IMR-90 (cell line): ENCODE measurements around the gene GPR45. TPM values are rescaled to one million over a fixed set of nuclear protein-coding genes. Genes with fewer than 3 reads are reported as not detected.
A peak's percentile ranks its signal among the peaks of the same experiment; 100 is the strongest.

Experiments
- ATAC-seq: fragments of 200-7000 bp; cut with Tn5 transposase; 2 replicates; pipeline ENCODE4 v1.9.1; 2020; ENCODE audit warnings: low read depth, mild to moderate bottlenecking, moderate library complexity
- BruUV-seq: library from RNA; stranded (reverse); fragments of 400-500 nt; replicated peaks from 2 replicates; lab custom pipeline; 2021; lab: Mats Ljungman, UMichigan
- CTCF ChIA-PET: fragments of 300-600 bp; formaldehyde crosslinking; extraction: SDS; loops from one replicate; lab custom pipeline; 2021; ENCODE audit warnings: antibody characterized with exemption; lab: Yijun Ruan, JAX
- POLR2A ChIA-PET: fragments of 300-600 bp; sonication (Branson Sonifier 250); formaldehyde crosslinking; loops from one replicate; lab custom pipeline; 2022; ENCODE audit warnings: antibody characterized with exemption; ENCODE audit not compliant: unreplicated experiment; lab: Charles Lee
- DNase-seq: peaks from one replicate; pipeline ENCODE4 v3.0.0; 2013
- H2AFZ ChIP-seq: replicated peaks from 2 replicates; pipeline ENCODE3; 2013; ENCODE audit warnings: low read length, mild to moderate bottlenecking; ENCODE audit not compliant: poor library complexity
- H2AK5ac ChIP-seq: 2 replicates; pipeline ENCODE4 v1.6.1; 2013; ENCODE audit warnings: low read depth, low read length, inconsistent platforms
- H2AK9ac ChIP-seq: replicated peaks from 2 replicates; pipeline ENCODE3; 2013; ENCODE audit warnings: mild to moderate bottlenecking, low read depth, low read length, moderate library complexity; ENCODE audit not compliant: poor library complexity
- H2BK120ac ChIP-seq: 2 replicates; pipeline ENCODE4 v1.6.1; 2013; ENCODE audit warnings: low read depth, low read length, inconsistent platforms
- H2BK15ac ChIP-seq: 3 replicates; pipeline ENCODE4 v1.6.1; 2013; ENCODE audit warnings: low read depth, low read length, inconsistent platforms
- H2BK20ac ChIP-seq: 2 replicates; pipeline ENCODE4 v1.6.1; 2013; ENCODE audit warnings: low read depth, mild to moderate bottlenecking, inconsistent platforms, low read length, moderate library complexity
- H2BK5ac ChIP-seq: 2 replicates; pipeline ENCODE4 v1.6.1; 2013; ENCODE audit warnings: mild to moderate bottlenecking, low read depth, low read length, inconsistent platforms; ENCODE audit not compliant: poor library complexity, severe bottlenecking
- H3K14ac ChIP-seq: replicated peaks from 2 replicates; pipeline ENCODE4 v1.6.1; 2013; ENCODE audit warnings: low read depth, low read length, inconsistent platforms
- H3K18ac ChIP-seq: 2 replicates; pipeline ENCODE4 v1.6.1; 2013; ENCODE audit warnings: low read depth, low read length, control low read depth
- H3K23ac ChIP-seq: 2 replicates; pipeline ENCODE4 v1.6.1; 2013; ENCODE audit warnings: low read depth, low read length, inconsistent platforms
- H3K27ac ChIP-seq: 2 replicates; pipeline ENCODE4 v1.5.1; 2013; ENCODE audit warnings: mild to moderate bottlenecking, control low read depth, low read length; ENCODE audit not compliant: insufficient read depth
- H3K27me3 ChIP-seq: 2 replicates; pipeline ENCODE4 v1.6.1; 2013; ENCODE audit warnings: low read length; ENCODE audit not compliant: control insufficient read depth, insufficient read depth
- H3K36me3 ChIP-seq: 2 replicates; pipeline ENCODE4 v1.6.1; 2013; ENCODE audit warnings: low read length, mixed read lengths; ENCODE audit not compliant: control insufficient read depth, insufficient read depth
- H3K4ac ChIP-seq: 2 replicates; pipeline ENCODE4 v1.6.1; 2013; ENCODE audit warnings: low read depth, low read length, inconsistent platforms
- H3K4me1 ChIP-seq: 2 replicates; pipeline ENCODE4 v1.6.1; 2013; ENCODE audit warnings: low read length, mixed read lengths; ENCODE audit not compliant: control insufficient read depth, insufficient read depth
- H3K4me2 ChIP-seq: 2 replicates; pipeline ENCODE4 v1.6.1; 2013; ENCODE audit warnings: low read depth, mild to moderate bottlenecking, control low read depth, low read length, moderate library complexity
- H3K4me3 ChIP-seq: 2 replicates; pipeline ENCODE4 v1.5.1; 2013; ENCODE audit warnings: low read depth, mild to moderate bottlenecking, control low read depth, low read length, moderate library complexity; ENCODE audit not compliant: insufficient read depth
- H3K56ac ChIP-seq: 2 replicates; pipeline ENCODE4 v1.6.1; 2013; ENCODE audit warnings: low read length, inconsistent platforms; ENCODE audit not compliant: insufficient read depth; ENCODE audit errors: extremely low read depth
- H3K79me1 ChIP-seq, 2 experiments: 2 replicates each; pipeline ENCODE4 v1.6.1; 2013; ENCODE audit warnings: low read length in 2 of 2, inconsistent platforms in 1 of 2, low read depth in 1 of 2
- H3K9ac ChIP-seq: 2 replicates; pipeline ENCODE4 v1.6.1; 2013; ENCODE audit warnings: low read depth, low read length, control low read depth
- H3K9me1 ChIP-seq: 2 replicates; pipeline ENCODE4 v1.6.1; 2013; ENCODE audit warnings: low read length, inconsistent platforms; ENCODE audit not compliant: insufficient read depth
- H3K9me3 ChIP-seq: 2 replicates; pipeline ENCODE4 v1.6.1; 2013; ENCODE audit warnings: low read length; ENCODE audit not compliant: control insufficient read depth, insufficient read depth
- H4K20me1 ChIP-seq: 2 replicates; pipeline ENCODE4 v1.6.1; 2013; ENCODE audit warnings: low read length, inconsistent platforms; ENCODE audit not compliant: insufficient read depth
- H4K5ac ChIP-seq: 2 replicates; pipeline ENCODE4 v1.6.1; 2013; ENCODE audit warnings: mild to moderate bottlenecking, low read depth, low read length, control low read depth
- H4K8ac ChIP-seq, 2 experiments: 2 replicates each; pipeline ENCODE4 v1.6.1; 2013; ENCODE audit warnings: low read depth in 2 of 2, low read length in 2 of 2, control low read depth in 1 of 2, inconsistent platforms in 1 of 2
- H4K91ac ChIP-seq: 2 replicates; pipeline ENCODE4 v1.6.1; 2013; ENCODE audit warnings: low read depth, low read length, inconsistent platforms; ENCODE audit not compliant: insufficient read depth
- BHLHE40 ChIP-seq: fragments of 150-350 bp; IDR thresholded peaks from 2 replicates; pipeline ENCODE4 v1.6.1; 2016; ENCODE audit warnings: mild to moderate bottlenecking, low read depth, low read length
- CEBPB ChIP-seq: IDR thresholded peaks from 2 replicates; pipeline ENCODE4 v1.6.1; 2012; ENCODE audit warnings: low read depth, low read length, improper control_type of control experiment
- CHD1 ChIP-seq: IDR thresholded peaks from 2 replicates; pipeline ENCODE4 v1.6.1; 2012; ENCODE audit warnings: low read depth, low read length, improper control_type of control experiment
- CTCF ChIP-seq: conservative IDR thresholded peaks from 2 replicates; pipeline ENCODE4 v1.5.1; 2012; ENCODE audit warnings: mild to moderate bottlenecking, low read depth, low read length, improper control_type of control experiment
- ELK1 ChIP-seq: fragments of 150-350 bp; IDR thresholded peaks from 2 replicates; pipeline ENCODE4 v1.6.1; 2016; ENCODE audit warnings: low read depth, mild to moderate bottlenecking, low read length, moderate library complexity, borderline replicate concordance
- MAFK ChIP-seq: IDR thresholded peaks from 2 replicates; pipeline ENCODE4 v1.6.1; 2012; ENCODE audit warnings: low read depth, low read length, improper control_type of control experiment
- MAZ ChIP-seq: IDR thresholded peaks from 2 replicates; pipeline ENCODE4 v1.6.1; 2012; ENCODE audit warnings: low read depth, mild to moderate bottlenecking, low read length, improper control_type of control experiment, moderate library complexity, borderline replicate concordance
- MXI1 ChIP-seq: IDR thresholded peaks from 2 replicates; pipeline ENCODE4 v1.6.1; 2012; ENCODE audit warnings: low read depth, mild to moderate bottlenecking, low read length, moderate library complexity, borderline replicate concordance
- NFE2L2 ChIP-seq: fragments of 150-350 bp; IDR thresholded peaks from 2 replicates; pipeline ENCODE4 v1.6.1; 2016; ENCODE audit warnings: low read depth, mild to moderate bottlenecking, low read length
- POLR2A ChIP-seq: IDR thresholded peaks from 2 replicates; pipeline ENCODE4 v1.6.1; 2012; ENCODE audit warnings: mild to moderate bottlenecking, low read depth, low read length
- RAD21 ChIP-seq: IDR thresholded peaks from 2 replicates; pipeline ENCODE4 v1.6.1; 2012; ENCODE audit warnings: low read length, improper control_type of control experiment
- RCOR1 ChIP-seq: IDR thresholded peaks from 2 replicates; pipeline ENCODE4 v1.6.1; 2012; ENCODE audit warnings: mild to moderate bottlenecking, low read length, improper control_type of control experiment; ENCODE audit not compliant: insufficient replicate concordance
- RFX5 ChIP-seq: IDR thresholded peaks from 2 replicates; pipeline ENCODE4 v1.8.0; 2012; ENCODE audit warnings: low read depth, mild to moderate bottlenecking, low read length, moderate library complexity
- SMC3 ChIP-seq: fragments of 150-350 bp; IDR thresholded peaks from 2 replicates; pipeline ENCODE4 v1.6.1; 2016; ENCODE audit warnings: low read depth, mild to moderate bottlenecking, antibody characterized with exemption, low read length, moderate library complexity
- USF2 ChIP-seq: fragments of 150-350 bp; IDR thresholded peaks from 2 replicates; pipeline ENCODE4 v1.6.1; 2017; ENCODE audit warnings: mild to moderate bottlenecking, antibody characterized with exemption, low read length, low read depth
- WGBS, 2 experiments: methylation state at CpG; one replicate each; pipeline versions ENCODE4 v1.1.5 to v1.1.7; 2013; ENCODE audit warnings: missing lambda C conversion rate in 2 of 2; ENCODE audit not compliant: insufficient read length in 1 of 2; ENCODE audit errors: extremely low coverage in 2 of 2; 5-methylcytosine and 5-hydroxymethylcytosine counted together
- dilution Hi-C: fragments of 300-500 bp; cut with HindIII; formaldehyde crosslinking; loops from one replicate; pipeline ENCODE4 v1.14.3; 2018; ENCODE audit warnings: low sequenced_read_pairs; ENCODE audit not compliant: unreplicated experiment
- in situ Hi-C: fragments of 300-500 bp; cut with MboI; formaldehyde crosslinking; loops from 3 replicates; pipeline ENCODE4 v1.14.3; 2019; ENCODE audit warnings: low sequenced_read_pairs, inconsistent platforms, mixed read lengths
- intact Hi-C: fragments of 100-400 bp; cut with micrococcal nuclease; formaldehyde crosslinking; loops from 2 replicates; pipeline ENCODE4 v1.10.0; 2022
- polyA plus RNA-seq, 3 experiments: library from polyadenylated mRNA; depleted of rRNA; stranded (reverse); fragments of >200 nt; gene quantifications; 2 replicates each; pipeline ENCODE4 v1.2.3, GENCODE V29; 2012; ENCODE audit warnings: low replicate concordance in 1 of 3
- total RNA-seq: library from RNA; depleted of rRNA; stranded (reverse); fragments of >200 nt; gene quantifications from 2 replicates; pipeline ENCODE4 v1.2.3, GENCODE V29; 2012

The GPR45 gene
- total and polyA plus RNA-seq, 2 of the 4 experiments (the other 2 are of a cell fraction), result not detected

GRCh38 chr2:105235388-105236059 lies 6.0 kb upstream of the GPR45 start:
- no peak overlapping the region for H4K5ac ChIP-seq
- TF ChIP-seq MAFK, result no peak
- peak; percentile 63 for TF ChIP-seq RAD21
- no peak for TF ChIP-seq USF2
- TF ChIP-seq POLR2A, result no peak
- TF ChIP-seq RFX5, result no peak
- TF ChIP-seq MAZ, result no peak
- TF ChIP-seq CEBPB, result no peak
- TF ChIP-seq MXI1, result no peak
- TF ChIP-seq CHD1, result no peak
- TF ChIP-seq BHLHE40, result no peak
- TF ChIP-seq ELK1, result no peak
- TF ChIP-seq RCOR1, result no peak
- TF ChIP-seq SMC3, result peak; percentile 76
- TF ChIP-seq CTCF, result peak; percentile 82
- TF ChIP-seq NFE2L2, result no peak

More at GRCh38 chr2:105235388-105236059, 6.0 kb upstream of the GPR45 start:
- Histone ChIP-seq H2AK9ac (no peak overlapping the region), H3K9me3 (no peaks in the 10 kb centered on the region), H4K20me1 (no peaks in the 10 kb centered on the region), H2BK15ac (no peak overlapping the region), H2AFZ (peak overlapping the region; percentile 29), H3K23ac (no peak overlapping the region), H3K56ac (no peak overlapping the region), H3K14ac (no peak overlapping the region), H3K9me1 (0 out of 2 replicates have a peak, but pooled peaks cover 3% of the 10 kb centered on the region), H3K36me3 (no peaks in the 10 kb centered on the region), H2BK20ac (no peak overlapping the region), H3K4me1 (0 out of 2 replicates have a peak, but pooled peaks cover 1% of the 10 kb centered on the region), H3K9ac (no peak overlapping the region), H4K91ac (no peak overlapping the region), H3K79me1 (no peaks in the 10 kb centered on the region), H3K27me3 (peaks cover 9% of the 10 kb centered on the region), H3K4ac (no peak overlapping the region), H3K18ac (no peak overlapping the region), H4K8ac (no peak overlapping the region), H3K4me3 (no peak overlapping the region), H3K4me2 (peak overlapping the region; percentile 37; the same call in 1 of the 2 replicates), H2BK5ac (no peak overlapping the region), H2AK5ac (no peak overlapping the region), H2BK120ac (no peak overlapping the region), H3K27ac (no peak overlapping the region)
- 0% methylated on average over 1 of the region's 12 CpGs; no CpG with 5 or more reads in 1 of the 2 experiments for WGBS, 2 experiments
- ChIA-PET CTCF (interaction anchor here (0.6 to 2.2 kb wide), 5 partner anchors 25 to 120 kb away, joined by 3 to 6 read pairs (median 4); no protein-coding TSS in a partner anchor), POLR2A (interaction anchor here (0.6 kb wide), 1 partner anchor 116 kb away, joined by 3 read pairs; no protein-coding TSS in a partner anchor)
- intact Hi-C loops, result loop anchor here (1.0 kb wide), 1 partner anchor 121 kb away; no protein-coding TSS in a partner anchor
- dilution Hi-C loops, result no loop called here
- BruUV-seq, result no TSS peak
- ATAC-seq (peak; percentile 80), DNase-seq (peak; percentile 80)
- in situ Hi-C loops, result no loop called here
